HG03439 (cell line): ENCODE measurements around the gene ABHD15.

Source experiments
- ATAC-seq: cut with Tn5 transposase; IDR thresholded peaks from one replicate; pipeline ENCODE4 v1.9.1; 2021; ENCODE audit warnings: mild to moderate bottlenecking, moderate library complexity; ENCODE audit not compliant: unreplicated experiment

The ABHD15 gene

GRCh38 chr17:29533976-29534375, 32.9 kb downstream of the ABHD15 start:
- ATAC-seq = no peak

- ATAC-seq = no peak
These were observed 40.5 kb downstream of the ABHD15 start for GRCh38 chr17:29526322-29526721.

GRCh38 chr17:29524692-29525091, 42.1 kb downstream of the ABHD15 start:
- no peak for ATAC-seq

- ATAC-seq = no peak
These were observed 48.5 kb downstream of the ABHD15 start for GRCh38 chr17:29518359-29518758.

GRCh38 chr17:29514792-29515191, 52.0 kb downstream of the ABHD15 start:
- ATAC-seq = no peak

- ATAC-seq = no peak
These were observed 55.9 kb downstream of the ABHD15 start for GRCh38 chr17:29510953-29511352.
